ENCODE measurements around the gene KCNJ8. TPM values are rescaled to one million over a fixed set of nuclear protein-coding genes. Genes with fewer than 3 reads are reported as not detected.
"Not testable (repeated sequence)": the region's sequence is repeated elsewhere in the genome, so short reads cannot be mapped to it uniquely, and the experiment has no call there.

Gene KCNJ8
- total RNA-seq, 1 donor from 2014 or later: 51.3 TPM

DNA sequence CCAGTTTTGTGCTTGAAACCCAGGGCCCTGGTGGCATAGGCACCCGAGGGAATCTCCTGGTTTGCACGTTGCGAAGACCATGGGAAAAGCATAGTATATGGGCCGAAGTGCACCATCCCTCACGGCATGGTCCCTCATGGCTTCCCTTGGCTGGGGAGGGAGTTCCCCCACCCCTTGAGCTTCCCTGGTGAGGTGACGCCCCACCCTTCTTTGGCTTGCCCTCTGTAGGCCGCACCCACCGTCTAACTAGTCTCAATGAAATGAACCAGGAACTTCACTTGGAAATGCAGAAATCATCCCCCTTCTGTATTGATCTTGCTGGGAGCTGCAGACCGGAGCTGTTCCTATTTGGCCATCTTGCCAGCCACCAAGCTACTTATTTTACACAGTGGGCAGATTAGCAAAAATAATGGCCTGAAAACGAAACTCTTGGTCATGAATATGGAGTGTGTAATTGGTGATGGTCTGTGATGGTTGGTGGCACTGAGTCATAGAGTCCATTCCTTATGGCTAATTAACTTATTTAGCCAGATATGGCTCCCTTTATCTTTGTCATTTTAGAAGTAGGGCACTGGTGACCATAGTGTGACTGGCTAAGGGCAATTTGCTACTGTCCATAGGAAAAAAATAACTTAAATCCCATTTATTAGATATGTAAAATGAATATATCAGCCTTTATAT lies 21.3 kb upstream of the KCNJ8 start:
- intact Hi-C loops (cut with micrococcal nuclease): no loop called here
- no peaks in the 10 kb centered on the region for H3K4me1 ChIP-seq
- peaks cover 11% of the 10 kb centered on the region for H3K9me3 ChIP-seq (replicated peaks)
- no peak overlapping the region for H3K27ac ChIP-seq (replicated peaks)
- H3K4me3 ChIP-seq: no peak overlapping the region
- no peaks in the 10 kb centered on the region for H3K27me3 ChIP-seq (ENCODE audit: low read depth)
- DNase-seq: no peak
- H3K36me3 ChIP-seq: peaks cover under 1% of the 10 kb centered on the region
- TF ChIP-seq, protein P1, sequence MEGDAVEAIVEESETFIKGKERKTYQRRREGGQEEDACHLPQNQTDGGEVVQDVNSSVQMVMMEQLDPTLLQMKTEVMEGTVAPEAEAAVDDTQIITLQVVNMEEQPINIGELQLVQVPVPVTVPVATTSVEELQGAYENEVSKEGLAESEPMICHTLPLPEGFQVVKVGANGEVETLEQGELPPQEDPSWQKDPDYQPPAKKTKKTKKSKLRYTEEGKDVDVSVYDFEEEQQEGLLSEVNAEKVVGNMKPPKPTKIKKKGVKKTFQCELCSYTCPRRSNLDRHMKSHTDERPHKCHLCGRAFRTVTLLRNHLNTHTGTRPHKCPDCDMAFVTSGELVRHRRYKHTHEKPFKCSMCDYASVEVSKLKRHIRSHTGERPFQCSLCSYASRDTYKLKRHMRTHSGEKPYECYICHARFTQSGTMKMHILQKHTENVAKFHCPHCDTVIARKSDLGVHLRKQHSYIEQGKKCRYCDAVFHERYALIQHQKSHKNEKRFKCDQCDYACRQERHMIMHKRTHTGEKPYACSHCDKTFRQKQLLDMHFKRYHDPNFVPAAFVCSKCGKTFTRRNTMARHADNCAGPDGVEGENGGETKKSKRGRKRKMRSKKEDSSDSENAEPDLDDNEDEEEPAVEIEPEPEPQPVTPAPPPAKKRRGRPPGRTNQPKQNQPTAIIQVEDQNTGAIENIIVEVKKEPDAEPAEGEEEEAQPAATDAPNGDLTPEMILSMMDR (IDR thresholded peaks at IDR 0.05; ENCODE audit: borderline replicate concordance): no peak

DNA sequence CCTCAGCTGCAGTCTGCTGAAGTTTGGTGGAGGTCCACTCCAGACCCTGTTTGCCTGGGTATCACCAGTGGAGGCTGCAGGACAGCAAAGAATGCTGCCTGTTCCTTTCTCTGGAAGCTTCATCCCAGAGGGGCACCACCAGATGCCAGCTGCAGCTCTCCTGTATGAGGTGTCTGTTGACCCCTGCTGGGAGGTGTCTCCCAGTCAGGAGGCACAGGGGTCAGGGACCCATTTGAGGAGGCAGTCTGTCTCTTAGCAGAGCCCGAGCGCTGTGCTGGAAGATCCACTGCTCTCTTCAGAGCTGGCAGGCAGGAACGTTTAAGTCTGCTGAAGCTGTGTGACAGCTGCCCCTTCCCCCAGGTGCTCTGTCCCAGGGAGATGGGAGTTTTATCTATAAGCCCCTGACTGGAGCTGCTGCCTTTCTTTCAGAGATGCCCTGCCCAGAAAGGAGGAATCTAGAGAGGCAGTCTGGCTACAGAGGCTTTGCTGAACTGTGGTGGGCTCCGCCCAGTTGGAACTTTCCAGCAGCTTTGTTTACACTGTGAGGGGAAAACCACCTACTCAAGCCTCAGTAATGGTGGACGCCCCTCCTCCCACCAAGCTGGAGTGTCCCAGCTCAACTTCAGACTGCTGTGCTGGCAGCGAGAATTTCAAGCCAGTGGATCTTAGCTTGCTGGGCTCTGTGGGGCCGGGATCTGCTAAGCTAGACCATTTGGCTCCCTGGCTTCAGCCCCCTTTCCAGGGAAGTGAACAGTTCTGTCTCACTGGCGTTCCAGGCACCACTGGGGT lies 20.5 kb upstream of the KCNJ8 start:
- H3K4me3 ChIP-seq; intact Hi-C loops (cut with micrococcal nuclease); H3K36me3 ChIP-seq; DNase-seq; H3K27me3 ChIP-seq (ENCODE audit: low read depth); H3K4me1 ChIP-seq; H3K27ac ChIP-seq (replicated peaks): not testable (repeated sequence)
- H3K9me3 ChIP-seq (replicated peaks): peaks cover 19% of the 10 kb centered on the region

DNA sequence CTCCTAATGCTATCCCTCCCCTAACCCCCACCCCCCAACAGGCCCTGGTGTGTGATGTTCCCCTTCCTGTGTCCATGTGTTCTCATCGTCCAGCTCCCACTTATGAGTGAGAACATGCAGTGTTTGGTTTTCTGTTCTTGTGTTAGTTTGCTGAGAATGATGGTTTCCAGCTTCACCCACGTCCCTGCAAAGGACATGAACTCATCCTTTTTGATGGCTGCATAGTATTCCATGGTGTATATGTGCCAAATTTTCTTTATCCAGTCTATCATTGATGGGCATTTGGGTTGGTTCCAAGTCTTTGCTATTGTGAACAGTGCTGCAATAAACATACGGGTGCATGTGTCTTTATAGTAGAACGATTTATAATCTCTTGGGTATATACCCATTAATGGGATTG lies 15.2 kb upstream of the KCNJ8 start:
- H3K27ac ChIP-seq (replicated peaks); H3K27me3 ChIP-seq (ENCODE audit: low read depth); H3K4me3 ChIP-seq; H3K36me3 ChIP-seq; DNase-seq; intact Hi-C loops (cut with micrococcal nuclease): not testable (repeated sequence)
- Histone ChIP-seq H3K9me3 (replicated peaks) (peaks cover 19% of the 10 kb centered on the region), H3K4me1 (peaks cover 22% of the 10 kb centered on the region)

DNA sequence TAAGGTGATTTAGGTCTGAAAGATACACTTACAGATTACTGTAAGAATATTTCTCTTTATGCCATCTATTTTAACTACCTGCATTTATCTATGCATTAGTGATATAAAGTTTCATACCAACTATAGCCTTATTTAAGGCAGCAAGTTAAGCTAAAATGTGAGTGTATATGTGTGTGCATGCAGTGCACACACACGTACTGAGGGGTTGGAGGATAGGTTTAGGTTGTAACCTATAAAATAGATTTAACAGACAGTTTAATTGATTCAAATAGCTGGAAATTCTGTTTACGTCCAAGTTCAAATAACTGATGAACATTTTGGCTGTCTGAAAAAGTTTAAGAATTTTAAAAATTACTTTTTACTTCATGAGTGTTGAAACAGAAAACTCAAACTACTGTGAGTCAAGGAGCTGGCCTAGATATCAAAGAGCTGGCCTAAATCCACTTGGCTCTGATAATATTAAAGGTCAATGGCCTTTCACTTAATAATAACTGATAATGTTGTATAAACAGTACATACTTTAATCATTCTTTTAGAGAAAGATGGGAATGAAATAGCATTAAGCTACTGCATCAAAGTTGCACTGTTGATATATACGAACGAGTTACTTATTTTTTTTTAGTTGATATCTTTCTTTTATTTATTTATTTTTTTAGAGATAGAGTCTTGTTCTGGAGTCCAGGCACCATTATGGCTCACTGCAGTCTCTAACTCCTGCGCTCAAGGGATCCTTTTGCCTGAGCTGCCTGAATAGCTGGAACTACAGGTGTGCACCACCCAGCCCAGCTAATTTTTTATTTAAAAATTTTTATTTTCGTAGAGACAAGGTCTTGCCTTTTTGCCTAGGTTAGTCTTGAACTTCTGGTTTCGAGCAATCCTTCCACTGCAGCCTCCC lies 13.8 kb upstream of the KCNJ8 start:
- no peak for DNase-seq
- no peaks in the 10 kb centered on the region for H3K36me3 ChIP-seq
- intact Hi-C loops (cut with micrococcal nuclease): no loop called here
- H3K27ac ChIP-seq (replicated peaks): peak overlapping the region; percentile 5
- peaks cover 22% of the 10 kb centered on the region for H3K4me1 ChIP-seq
- TF ChIP-seq, protein P1 (IDR thresholded peaks at IDR 0.05; ENCODE audit: borderline replicate concordance): no peak
- no peaks in the 10 kb centered on the region for H3K27me3 ChIP-seq (ENCODE audit: low read depth)
- H3K4me3 ChIP-seq: no peak overlapping the region
- peaks cover 14% of the 10 kb centered on the region for H3K9me3 ChIP-seq (replicated peaks)

DNA sequence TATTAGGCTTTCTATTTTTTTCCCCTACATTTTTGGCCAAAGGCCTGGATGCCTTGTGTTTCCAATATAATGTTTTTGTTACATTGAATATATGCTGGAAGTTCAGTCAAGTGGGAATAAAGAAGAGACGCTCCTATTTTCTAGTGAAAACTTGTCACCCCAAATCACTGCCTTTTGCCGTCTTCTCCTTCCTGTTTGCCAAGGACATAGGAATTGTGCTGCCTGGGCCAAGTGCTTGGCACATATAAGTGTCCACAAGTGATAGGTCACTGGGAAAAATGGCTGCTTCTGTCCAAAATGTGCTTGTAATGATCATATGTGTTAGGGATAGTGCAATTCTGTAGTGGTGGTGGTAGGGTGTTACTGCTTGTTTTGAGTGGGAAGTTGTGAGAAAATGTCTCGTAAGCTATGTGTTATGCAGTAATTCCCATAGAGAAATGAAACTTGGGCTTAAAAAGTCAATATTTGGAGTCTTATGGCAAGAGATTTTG lies 11.6 kb upstream of the KCNJ8 start:
- no peaks in the 10 kb centered on the region for H3K27me3 ChIP-seq (ENCODE audit: low read depth)
- intact Hi-C loops (cut with micrococcal nuclease): no loop called here
- H3K9me3 ChIP-seq (replicated peaks): peaks cover 17% of the 10 kb centered on the region
- peaks cover 22% of the 10 kb centered on the region for H3K4me1 ChIP-seq
- no peaks in the 10 kb centered on the region for H3K36me3 ChIP-seq
- peak overlapping the region; percentile 59 for H3K27ac ChIP-seq (replicated peaks)
- H3K4me3 ChIP-seq: no peak overlapping the region
- no peak for DNase-seq
- TF ChIP-seq, protein P1 (IDR thresholded peaks at IDR 0.05; ENCODE audit: borderline replicate concordance): no peak

DNA sequence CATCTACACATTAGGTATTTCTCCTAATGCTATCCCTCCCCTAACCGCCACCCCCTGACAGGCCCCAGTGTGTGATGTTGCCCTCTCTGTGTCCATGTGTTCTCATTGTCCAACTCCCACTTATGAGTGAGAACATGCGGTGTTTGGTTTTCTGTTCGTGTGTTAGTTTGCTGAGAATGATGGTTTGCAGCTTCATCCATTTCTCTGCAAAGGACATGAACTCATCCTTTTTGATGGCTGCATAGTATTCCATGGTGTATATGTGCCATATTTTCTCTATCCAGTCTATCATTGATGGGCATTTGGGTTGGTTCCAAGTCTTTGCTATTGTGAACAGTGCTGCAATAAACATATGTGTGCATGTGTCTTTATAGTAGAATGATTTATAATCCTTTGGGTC lies 8.2 kb upstream of the KCNJ8 start:
- intact Hi-C loops (cut with micrococcal nuclease); H3K27me3 ChIP-seq (ENCODE audit: low read depth); H3K4me3 ChIP-seq; H3K9me3 ChIP-seq (replicated peaks); DNase-seq; H3K36me3 ChIP-seq; H3K27ac ChIP-seq (replicated peaks): not testable (repeated sequence)
- H3K4me1 ChIP-seq: peaks cover 35% of the 10 kb centered on the region
